Inflammatory macrophage (primary cell): Measurements from ENCODE around the gene MAL.

Experiments
- DNase-seq, 2 donors: peaks; one replicate each; pipeline ENCODE4 v3.0.0-alpha.2; 2020 to 2022

MAL gene

DNA sequence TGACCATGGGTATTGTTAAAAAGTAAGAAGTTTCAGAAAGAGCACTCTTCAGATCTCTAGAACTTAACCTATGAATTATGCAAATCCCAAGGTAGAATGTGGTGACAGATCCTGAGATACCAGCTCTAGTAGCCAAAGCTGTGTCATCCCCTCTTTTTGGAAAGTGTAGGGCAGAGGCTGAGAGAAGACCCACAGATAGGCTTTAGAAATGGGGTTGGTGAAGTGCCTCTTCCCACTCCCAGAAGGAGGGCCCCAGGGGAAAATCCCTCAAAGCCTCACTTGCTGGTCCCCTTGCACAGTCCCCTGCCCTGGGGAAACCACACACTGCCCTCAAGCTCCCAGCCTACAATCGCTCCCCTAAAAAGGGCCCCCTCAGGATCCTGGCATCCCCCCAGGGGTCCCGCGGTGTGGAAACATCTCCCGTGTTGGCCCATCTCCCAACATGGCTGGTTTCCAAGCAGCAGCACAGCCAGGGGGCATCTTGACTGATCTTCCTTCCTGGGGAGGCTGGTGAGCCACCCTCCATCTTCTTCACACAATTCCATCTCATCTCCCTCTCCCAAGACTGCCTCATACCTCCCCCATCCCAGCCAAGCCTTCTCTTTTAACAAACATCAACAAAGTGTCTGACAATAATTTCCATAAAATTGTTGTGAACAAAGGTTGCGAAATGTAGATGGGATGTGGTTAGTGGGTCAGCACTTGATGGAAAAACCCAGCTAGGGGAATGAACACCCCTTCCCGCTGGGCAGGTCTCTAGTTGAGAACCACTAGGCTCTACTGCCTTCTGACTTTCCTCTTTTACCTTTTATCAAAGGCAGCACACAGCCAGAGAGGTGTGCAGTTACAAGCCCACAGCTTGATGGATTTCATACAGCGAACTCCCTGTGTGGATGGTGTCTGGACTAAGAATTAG is 25.1 kb downstream of the MAL start:
- DNase-seq, result no peak

DNA sequence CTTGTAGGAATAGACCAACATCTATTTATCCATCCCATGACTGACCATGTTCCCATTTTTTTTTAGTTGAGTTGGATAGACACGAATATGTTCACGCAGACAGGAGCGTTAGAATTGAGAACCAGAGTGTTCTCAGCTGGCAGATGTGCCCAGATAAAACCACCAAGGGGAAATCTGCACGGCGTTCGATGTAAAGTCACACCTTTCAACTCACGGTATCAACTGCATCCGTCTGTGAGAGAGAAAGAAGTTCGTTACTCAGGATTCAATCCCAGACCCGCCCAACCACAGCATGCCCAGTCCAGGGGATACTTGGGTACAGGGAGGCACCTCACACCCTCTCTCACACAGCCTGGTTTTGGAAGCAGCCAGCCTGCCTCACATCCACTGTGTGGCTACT is 26.1 kb downstream of the MAL start:
- DNase-seq, result no peak

DNA sequence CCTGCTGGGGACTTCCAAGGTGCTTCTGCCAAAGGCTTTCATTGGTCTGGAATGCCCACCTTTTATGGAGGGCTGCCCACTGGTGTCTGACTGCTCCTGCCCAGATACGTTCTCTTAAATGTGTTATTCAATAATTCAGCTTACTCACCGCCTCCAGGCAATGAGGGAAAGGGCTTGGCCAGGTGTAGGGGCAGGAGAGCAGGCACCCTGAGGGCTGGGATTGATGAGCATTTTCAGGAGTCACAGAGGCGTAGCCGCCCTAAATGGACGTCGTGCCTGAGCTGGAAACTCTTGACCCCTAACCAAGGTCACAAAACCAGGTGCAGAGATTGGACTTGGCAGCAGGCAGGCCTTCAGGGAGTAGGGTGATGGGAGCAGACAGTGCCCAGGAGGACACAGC is 26.8 kb downstream of the MAL start:
- no peak for DNase-seq

DNA sequence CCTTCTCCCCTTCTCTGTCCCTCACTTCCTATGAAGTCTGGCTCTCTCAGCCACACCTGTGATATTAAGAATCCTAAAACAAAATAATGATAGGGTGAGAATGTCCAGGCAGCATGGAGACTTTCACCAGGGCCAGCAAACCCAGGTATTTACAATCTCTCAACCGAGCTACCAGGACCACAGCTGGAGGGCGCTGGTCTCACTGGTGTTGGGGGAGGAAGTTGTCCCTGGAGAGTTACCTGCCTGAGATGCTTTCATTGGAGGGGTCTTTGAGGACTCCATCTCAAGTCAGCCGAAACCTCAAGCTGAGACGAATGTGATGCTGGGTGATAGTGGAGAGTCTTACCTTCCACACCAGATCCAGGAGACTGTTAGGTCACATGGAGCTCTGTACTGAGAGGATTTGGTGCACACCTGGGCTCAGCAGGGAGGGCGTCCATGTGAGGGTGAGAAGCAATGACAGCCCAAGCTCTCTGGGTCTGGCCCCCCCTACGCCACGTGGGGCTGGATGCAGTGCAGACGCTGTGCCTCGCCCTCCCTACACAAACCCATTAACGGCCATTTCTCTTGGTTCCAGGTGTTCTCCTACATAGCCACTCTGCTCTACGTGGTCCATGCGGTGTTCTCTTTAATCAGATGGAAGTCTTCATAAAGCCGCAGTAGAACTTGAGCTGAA is 27.4 kb downstream of the MAL start:
- no peak for DNase-seq

DNA sequence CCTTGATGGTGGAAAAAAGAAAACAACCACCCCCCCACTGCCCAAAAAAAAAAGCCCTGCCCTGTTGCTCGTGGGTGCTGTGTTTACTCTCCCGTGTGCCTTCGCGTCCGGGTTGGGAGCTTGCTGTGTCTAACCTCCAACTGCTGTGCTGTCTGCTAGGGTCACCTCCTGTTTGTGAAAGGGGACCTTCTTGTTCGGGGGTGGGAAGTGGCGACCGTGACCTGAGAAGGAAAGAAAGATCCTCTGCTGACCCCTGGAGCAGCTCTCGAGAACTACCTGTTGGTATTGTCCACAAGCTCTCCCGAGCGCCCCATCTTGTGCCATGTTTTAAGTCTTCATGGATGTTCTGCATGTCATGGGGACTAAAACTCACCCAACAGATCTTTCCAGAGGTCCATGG is 28.0 kb downstream of the MAL start:
- DNase-seq, result no peak

DNA sequence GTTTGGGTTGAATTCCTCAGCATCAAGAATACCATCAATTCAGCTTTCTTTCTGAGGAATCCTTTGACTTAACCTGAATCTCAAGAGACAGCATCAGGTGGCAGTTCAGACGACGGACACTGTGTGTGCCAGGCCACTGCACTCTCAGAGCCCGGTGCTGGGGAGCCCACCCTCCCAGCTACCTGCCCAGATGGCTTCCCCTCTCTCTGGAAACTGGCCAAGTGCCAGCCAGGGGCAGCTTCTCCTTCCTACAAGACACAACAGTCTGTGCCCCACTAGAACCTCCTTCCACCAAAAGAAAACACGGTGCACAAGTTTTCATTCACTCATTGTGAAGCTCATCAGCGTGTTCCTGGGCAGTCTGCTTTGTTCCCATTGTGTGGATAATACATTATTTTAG is 28.5 kb downstream of the MAL start:
- no peak for DNase-seq

DNA sequence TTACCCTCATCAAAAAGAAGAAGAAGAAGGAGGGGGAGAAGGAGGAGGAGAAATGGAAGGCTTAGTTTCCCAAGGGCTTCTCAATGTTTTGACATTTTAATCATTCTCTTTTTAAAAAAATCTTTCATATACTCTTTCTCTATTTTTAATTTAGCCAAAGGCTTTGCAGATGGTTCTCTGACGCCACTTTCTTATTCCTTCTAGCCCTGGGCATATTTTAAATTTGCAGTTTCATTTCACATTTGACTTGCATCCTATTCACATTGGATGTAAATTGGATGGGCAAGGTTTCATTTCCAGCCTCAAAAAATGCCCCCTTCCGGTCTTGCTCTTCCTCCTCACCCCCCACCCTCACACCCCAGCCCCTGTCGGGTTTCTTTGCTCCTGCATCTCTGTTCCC is 29.8 kb downstream of the MAL start:
- DNase-seq, result no peak

DNA sequence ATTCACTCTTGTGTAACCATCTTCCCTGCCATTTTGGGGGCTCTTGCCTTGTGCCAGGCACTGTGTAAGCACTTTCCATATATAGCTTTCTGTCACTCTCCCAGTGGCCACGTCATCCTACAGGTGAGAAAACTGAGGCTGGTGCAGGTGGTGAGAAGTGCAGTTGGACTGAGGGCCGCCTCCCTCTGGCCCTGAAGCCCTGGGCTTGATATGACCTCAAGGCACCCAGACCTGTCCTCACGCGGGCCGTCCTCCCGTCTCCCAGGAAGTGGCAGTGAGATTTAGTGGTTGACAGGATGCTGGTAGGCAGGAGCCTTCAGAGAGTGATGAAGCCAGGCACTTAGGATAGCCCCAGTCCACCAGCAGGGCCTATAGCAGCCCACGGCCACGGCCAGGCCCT is 30.5 kb downstream of the MAL start:
- DNase-seq, result no peak

DNA sequence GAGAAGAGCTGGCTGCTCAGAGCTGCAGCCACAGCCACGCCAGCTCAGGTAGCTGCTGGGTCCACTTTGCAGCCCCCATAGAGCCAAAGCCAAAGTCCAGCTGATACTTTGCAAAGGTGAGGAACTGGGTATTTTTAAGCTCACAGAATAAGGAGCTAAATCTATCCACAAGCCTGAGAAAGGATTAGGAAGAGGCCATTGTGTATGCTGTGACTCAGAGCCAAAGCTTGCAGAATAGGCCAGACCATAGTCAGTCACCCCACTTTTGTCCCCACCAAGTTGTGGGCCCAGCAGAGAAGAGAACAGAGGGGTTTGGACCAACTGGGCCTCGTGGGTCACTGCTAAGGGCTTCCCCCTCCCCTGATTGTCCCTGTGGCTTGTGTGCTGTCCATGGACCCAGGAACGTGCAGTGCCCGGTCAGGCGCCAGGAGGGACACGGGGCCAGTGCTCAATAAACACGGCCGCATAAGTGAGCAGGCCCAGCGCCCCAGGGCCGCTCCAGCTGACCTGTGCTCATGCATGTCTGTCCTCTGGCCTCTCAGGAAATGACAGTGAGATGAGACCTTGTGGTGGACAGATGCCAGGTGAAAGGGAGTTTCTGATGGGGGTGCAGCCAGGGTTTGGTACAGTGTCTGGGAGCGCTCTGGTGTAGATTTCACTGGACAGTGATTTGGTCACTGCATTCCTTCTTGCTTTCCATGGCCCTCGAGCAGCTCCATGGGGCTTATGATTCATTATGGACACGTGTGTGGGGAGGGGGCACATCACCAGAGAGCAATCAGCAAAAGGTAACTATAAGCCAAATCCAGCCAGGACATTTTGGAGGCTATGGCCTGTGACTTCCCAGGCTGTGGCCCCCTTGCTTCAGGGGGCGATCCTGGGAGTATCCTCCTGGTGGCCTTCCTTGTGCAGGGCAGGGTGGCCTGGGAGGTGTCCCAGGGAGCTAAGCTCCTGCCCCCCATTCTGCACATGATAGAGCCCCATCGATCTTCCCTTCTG is 31.3 kb downstream of the MAL start:
- DNase-seq, result no peak

DNA sequence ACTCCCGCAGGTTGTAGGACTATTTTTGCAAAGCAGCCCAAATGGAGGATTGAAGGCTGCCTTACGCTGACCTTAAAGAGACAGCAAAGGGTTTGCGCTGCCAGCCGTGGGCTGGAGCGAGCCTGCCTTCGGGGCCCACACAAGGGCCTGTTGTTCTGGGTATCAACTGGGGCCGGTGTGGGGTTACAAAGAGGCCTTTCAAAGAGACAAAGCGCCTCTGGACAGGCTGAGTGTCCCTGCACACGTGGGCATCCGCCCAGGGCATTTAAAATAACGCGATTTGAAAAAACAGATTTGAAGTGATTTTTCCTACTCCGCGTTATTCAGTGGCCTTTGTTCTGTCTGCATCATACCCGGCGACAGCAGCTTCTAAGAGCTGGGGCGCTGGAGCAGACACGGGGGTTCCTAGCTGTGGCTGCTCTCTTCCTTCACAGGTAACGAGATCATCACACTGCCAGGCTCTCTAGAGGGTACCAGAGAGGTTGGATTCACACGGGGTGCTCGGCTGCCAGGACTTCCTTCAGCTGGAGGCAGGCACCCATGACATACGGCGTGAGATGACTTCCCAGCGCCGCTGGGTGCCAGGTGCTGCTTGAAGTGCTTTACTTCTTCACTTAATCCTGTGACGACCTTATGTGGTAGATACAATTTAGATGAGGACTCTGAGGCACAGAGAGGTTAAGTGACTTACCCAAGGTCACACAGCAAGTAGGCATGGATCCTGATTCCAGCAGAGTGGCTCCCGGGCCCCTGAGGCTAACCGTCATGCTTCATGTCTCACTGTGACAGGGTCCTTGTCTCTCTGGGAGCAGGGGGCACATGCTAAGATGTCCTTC is 32.2 kb downstream of the MAL start:
- no peak for DNase-seq

DNA sequence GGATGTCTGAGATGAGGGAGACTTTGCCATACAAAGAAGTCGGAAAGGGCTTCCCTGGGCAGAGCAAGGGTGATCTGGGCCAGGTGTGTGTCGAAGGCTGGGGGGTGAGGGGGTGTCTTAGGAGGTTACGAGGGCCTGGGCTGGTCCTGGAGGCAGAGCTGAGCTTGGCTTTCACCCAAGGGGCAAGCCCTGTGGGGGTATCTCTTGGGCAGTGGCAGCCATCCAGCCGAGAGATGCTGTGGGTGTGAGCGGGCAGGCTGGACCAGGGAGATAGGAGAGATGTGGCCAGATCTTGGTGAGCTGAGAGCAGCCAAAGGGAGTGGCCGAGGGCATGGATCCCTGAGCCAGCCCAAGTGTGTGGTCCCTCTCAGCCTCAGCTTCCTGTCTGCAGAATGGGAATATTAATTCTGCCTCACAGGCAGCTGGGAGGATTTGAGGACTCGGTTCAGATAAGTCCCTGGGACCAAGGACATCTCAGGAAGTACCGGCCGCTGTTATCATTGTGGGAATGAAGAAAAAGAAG is 33.0 kb downstream of the MAL start:
- no peak for DNase-seq

DNA sequence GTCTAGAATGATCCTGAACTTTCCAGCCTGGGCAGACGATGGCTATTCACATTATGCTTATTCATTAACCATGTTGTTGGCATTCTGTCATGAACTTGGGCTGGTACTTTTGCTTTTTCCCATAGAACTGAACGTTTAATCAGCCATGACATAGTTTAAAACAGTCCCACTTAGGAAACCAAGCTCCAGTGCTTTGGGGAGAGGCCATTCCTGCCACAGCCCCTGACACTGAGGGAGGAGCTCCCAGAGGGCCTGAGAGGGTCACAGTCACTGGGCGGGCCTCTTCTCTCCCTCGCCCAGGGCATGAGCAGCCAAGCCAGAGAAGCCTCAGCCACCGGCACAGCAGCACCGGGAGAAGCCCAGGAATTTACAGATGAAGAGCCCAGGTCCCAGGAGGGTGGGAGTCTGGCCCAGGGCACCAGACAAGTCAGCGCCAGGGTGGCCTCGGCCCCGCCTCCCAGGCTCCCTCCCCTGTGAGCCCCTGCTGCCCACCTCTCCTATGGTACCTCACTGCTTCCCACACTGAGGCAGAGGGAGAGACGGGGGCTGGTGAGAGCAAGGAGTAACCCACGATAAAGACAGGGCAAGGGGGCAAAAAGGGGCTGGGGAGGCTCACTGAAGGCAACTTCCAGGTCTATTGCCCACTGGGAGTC is 33.6 kb downstream of the MAL start:
- DNase-seq, result no peak

DNA sequence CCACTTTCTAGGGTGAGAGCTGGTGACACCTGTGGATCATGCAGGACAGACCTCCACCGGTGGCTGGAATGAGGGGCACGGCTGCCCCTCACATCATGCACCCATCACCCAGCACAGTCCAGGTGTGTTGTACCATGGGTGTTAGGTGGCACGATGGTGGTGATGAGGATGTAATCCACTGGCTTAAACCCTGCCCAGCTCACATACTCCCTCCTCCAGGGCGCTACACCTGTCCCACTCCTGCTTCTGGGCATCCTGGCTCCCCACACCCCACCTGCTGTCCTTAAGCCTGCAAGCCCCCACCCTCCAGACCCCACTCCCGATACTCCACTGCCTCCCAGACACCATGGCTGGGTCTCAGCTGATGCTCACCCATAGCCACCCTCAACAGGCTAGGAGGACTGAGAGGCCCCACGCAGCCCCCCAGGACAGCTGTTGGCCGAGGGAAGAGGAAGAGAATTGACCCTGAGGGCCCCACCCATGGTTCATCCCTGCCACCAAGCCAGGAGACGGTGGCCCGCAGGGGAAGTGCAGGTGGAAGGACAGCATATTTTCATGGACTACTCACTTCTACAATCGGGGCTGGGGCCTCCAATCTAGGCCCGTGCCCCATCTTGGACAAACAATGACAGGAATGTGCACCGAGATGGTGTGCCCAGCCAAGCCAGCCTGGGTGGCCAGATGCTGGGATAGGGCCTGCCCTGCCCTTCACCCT is 34.3 kb downstream of the MAL start:
- no peak for DNase-seq

DNA sequence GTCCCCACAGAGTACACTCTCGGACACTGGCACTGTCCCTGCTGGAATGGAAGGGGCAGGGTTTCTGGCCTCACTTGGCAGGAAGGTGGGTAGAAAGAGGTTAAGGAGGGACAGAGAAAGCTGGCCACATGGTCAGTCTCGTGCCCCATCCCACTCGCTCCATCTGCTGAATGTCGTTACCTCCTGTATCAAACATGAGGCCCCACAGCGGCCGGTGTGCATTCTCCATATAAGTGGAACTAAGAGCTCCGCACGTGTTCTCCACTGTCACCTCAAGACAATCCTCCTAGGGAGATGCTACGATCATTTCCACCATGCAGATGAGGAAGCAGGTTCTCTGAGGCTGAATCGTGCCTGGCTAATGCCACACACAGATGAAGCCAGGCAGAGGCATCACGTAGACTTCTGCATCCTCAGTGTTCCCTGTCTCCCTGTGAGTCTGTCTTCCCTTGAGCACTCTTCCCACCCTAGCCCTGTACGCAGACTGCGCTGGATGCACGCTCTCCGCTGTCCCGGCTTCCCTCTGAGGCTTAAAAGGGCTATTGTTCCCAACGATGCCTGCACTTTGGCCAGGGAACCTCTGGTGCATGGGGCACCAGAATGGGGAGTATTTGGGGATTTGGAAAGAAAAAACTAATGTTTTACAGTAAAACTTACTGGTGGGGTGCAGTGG is 35.1 kb downstream of the MAL start:
- DNase-seq, result no peak

DNA sequence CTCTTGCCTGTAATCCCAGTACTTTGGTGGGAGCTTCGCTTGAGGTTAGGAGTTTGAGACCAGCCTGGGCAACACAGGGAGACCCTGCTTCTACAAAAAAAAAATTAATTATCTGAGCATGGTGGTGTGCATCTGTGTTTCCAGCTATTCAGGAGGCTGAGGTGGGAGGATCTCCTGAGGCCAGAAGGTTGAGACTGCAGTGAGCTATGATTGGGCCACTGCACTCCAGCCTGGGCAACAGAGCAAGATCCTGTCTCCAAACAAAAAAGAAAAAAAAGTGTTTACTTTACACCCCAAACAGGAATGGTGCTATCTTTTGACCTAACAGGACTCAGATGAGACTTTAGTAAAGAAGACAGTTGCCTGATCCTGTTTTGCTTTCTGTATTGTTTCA is 35.6 kb downstream of the MAL start:
- no peak for DNase-seq

DNA sequence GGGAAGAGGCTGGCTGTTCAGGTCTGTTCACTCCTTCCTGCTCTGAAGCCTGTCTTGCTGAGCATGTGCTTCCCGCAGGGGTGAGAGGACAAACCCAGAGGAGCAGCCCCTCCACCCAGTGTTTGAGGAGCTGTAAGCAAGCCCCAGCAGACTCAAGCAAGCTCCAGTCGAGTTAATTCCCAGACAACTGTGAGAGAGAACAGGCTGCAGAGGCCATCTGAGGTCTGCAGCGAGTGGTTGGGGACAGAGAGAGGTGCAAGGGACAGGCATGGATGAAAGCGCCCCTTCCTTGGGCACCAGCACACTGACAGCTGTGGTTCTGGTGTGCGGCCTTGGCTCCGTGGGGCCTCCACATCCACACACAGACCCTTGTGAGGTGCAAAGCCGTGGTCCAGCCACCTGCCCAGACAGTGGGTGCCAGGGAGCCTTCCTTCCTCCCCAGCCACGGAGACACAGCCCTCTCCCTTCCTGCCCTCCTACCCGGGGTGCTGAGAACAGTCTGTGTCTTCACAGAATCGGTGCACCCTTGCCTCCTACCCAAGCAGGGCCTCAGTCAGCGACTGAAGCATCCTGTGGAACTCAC is 36.2 kb downstream of the MAL start:
- DNase-seq, result no peak

DNA sequence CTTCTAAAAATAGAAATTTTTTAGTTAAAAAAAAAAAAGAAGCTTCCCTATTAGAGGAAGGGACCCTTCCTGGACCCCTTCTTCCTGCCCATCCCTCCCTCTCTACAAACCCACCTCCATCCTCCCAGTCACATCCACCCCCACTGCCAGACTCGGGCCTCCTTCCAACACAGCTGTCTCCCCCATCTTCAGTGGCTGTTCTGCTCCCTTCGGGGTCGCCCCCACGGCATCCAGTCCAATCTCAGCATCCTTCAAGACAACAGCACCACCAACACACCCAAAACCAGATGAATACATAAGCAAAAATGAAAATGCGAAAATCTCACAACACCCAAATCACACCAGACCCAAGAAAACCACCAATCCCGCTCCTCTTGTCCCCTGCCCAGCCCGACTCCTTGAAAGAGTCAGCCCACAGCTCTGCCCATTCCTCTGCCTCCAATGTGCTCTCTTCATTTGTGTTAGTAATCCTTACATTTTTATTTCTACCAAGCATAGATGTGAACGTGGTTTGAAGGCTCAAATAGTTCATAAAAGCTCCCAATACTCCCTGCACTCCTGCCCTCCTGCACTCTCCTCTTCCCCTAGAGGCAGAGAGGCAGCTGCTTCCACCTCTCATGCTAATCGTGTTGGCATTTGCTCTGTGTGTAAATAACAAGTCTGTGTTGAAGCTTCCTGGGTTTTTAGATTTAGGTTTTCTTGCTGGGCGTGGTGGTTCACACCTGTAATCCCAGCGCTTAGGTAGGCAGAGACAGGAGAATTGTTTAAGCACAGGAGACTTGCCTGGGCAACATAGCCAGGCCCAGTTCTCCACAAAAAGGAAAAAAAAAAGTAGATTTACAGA is 37.0 kb downstream of the MAL start:
- no peak for DNase-seq

DNA sequence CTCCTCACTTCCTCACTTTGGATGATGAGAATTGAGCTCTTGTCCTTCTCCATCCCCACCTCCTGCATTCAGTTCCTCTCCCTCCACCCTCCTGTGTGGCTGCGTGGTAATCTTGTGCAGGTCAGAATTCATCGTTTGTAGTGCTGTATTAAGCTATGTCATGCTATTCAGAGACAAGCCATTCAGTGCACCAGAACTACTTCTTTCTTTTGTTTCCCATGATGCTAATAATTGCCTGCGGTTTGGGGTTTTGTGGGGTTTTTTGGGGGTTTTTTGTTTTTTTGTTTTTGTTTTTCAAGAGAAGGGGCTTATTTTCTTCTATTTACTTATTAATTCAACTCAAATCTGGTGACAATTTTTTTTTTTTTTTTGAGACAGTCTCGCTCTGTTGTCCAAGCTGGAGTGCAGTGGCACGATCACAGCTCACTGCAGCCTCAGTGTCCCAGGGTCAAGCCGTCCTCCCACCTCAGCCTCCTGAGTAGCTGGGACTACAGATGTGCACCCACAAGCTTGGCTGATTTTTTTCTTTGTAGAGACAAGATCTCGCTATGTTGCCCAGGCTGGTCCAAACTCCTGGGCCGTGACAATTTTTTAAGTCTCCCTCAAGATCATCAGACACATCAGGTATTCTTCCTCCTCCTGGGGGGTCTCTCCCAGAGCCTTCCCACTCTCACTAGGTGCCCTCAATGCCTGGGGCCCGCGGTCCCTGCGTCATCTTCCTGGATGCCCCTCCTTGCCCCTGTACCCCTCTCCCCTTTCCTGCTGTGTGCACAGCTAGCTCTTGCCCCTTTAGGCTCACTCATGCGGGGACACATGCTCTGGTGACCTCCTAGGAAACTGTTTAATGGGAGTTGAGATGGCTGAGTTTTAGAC is 37.8 kb downstream of the MAL start:
- DNase-seq, result no peak
